NCI-H510A (cell line): Measurements from ENCODE around the gene LUZP4.
"Not testable (repeated sequence)": the region's sequence is repeated elsewhere in the genome, so short reads cannot be mapped to it uniquely, and the experiment has no call there.

Experiments
- DNase-seq: peaks from one replicate; lab custom pipeline; 2025; lab: John Stamatoyannopoulos, UW

Gene LUZP4

GRCh38 chrX:115337491-115338144, 48.1 kb downstream of the LUZP4 start:
- DNase-seq = no peak

- DNase-seq = no peak
These were observed 50.0 kb downstream of the LUZP4 start for GRCh38 chrX:115339441-115340025.

GRCh38 chrX:115341421-115341820, 51.9 kb downstream of the LUZP4 start:
- no peak for DNase-seq

- peak; percentile 81 for DNase-seq
These were observed 55.5 kb downstream of the LUZP4 start for GRCh38 chrX:115344885-115345614.

GRCh38 chrX:115345615-115346014, 56.1 kb downstream of the LUZP4 start:
- no peak for DNase-seq

- DNase-seq = not testable (repeated sequence)
These were observed 57.2 kb downstream of the LUZP4 start for GRCh38 chrX:115346738-115347137.

- no peak for DNase-seq
These were observed 59.1 kb downstream of the LUZP4 start for GRCh38 chrX:115348446-115349225.

GRCh38 chrX:115350711-115351381, 61.3 kb downstream of the LUZP4 start:
- DNase-seq = no peak

- no peak for DNase-seq
These were observed 66.9 kb downstream of the LUZP4 start for GRCh38 chrX:115356369-115356768.
